ENCODE results near the gene CACNA2D3. TPM values are rescaled to one million over a fixed set of nuclear protein-coding genes. Genes with fewer than 3 reads are reported as not detected.

CACNA2D3 gene
- total and polyA plus RNA-seq, 12 donors = 0.26 to 13.7 (median 2.8) TPM; not detected in 1

GRCh38 chr3:54283470-54283869, 161.1 kb downstream of the CACNA2D3 start:
- intact Hi-C loops (cut with DNase I) = no loop called here
- WGBS, 4 donors = 25 to 57% (median 51%) methylated on average over 4 of the region's 4 CpGs
- TF ChIP-seq POLR2A (IDR thresholded peaks at IDR 0.05) = no peak
- TF ChIP-seq, protein P1, sequence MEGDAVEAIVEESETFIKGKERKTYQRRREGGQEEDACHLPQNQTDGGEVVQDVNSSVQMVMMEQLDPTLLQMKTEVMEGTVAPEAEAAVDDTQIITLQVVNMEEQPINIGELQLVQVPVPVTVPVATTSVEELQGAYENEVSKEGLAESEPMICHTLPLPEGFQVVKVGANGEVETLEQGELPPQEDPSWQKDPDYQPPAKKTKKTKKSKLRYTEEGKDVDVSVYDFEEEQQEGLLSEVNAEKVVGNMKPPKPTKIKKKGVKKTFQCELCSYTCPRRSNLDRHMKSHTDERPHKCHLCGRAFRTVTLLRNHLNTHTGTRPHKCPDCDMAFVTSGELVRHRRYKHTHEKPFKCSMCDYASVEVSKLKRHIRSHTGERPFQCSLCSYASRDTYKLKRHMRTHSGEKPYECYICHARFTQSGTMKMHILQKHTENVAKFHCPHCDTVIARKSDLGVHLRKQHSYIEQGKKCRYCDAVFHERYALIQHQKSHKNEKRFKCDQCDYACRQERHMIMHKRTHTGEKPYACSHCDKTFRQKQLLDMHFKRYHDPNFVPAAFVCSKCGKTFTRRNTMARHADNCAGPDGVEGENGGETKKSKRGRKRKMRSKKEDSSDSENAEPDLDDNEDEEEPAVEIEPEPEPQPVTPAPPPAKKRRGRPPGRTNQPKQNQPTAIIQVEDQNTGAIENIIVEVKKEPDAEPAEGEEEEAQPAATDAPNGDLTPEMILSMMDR (IDR thresholded peaks at IDR 0.05) = no peak
- peaks cover 7% of the 10 kb centered on the region for H3K27me3 ChIP-seq
- H3K36me3 ChIP-seq (replicated peaks in 1 of 2) = no peaks in the 10 kb centered on the region
- no peaks in the 10 kb centered on the region for H3K9me3 ChIP-seq (replicated peaks in 1 of 3)
- H3K27ac ChIP-seq = no peak overlapping the region
- H3K4me3 ChIP-seq = no peak overlapping the region
- no peak for DNase-seq
- no peaks in the 10 kb centered on the region for H3K4me1 ChIP-seq (replicated peaks in 1 of 2)

DNA sequence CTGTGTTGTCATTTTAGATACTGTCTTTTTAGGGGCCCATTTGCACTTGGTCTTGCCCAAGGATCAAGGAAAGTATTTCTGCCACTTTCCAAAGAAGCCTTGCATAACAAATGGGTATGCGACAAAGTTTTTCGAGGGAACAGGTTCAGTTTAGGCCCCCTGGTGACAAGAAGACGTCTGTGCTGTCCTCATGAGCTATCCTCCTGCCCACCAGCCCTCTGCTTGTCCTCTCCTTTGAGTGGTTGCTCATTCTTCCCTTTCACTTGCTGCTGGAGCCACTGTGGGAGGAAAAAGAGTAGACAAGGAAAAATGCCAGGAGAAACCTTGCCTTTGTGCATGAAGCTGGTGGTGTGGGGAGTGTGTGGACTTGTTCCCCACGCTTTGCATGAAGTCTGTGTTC, 171.9 kb downstream of the CACNA2D3 start:
- no peak for DNase-seq
- H3K27me3 ChIP-seq = no peaks in the 10 kb centered on the region
- no peak overlapping the region for H3K4me3 ChIP-seq
- no peaks in the 10 kb centered on the region for H3K4me1 ChIP-seq (replicated peaks in 1 of 2)
- H3K36me3 ChIP-seq (replicated peaks in 1 of 2) = no peaks in the 10 kb centered on the region
- TF ChIP-seq, protein P1 (IDR thresholded peaks at IDR 0.05) = no peak
- no peak for TF ChIP-seq POLR2A (IDR thresholded peaks at IDR 0.05)
- WGBS, 4 donors = 47 to 62% (median 55%) methylated on average over 4 of the region's 4 CpGs
- no peaks in the 10 kb centered on the region for H3K9me3 ChIP-seq (replicated peaks in 1 of 3)
- intact Hi-C loops (cut with DNase I) = no loop called here
- no peak overlapping the region for H3K27ac ChIP-seq

DNA sequence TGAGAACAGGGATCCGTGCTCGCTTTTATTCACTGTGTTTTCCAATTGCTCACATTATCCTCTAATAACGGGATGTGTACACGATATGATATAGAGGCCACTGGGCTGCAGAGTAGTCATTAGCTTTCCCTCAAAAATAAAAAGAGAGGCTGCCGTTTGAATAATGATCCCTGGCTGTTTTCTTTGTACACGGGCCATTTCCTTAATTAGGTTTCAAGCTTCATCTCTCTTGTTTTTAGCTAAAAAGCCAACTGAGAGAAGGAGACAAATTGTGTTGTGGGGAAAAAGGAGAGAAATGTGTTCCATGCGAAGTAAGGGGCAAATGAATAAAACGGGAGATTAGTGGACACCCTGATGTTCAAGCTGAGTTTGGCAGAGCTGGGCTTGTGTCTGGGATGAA, 174.2 kb downstream of the CACNA2D3 start:
- H3K27me3 ChIP-seq = no peaks in the 10 kb centered on the region
- H3K27ac ChIP-seq = no peak overlapping the region
- DNase-seq = no peak
- no peaks in the 10 kb centered on the region for H3K4me1 ChIP-seq (replicated peaks in 1 of 2)
- TF ChIP-seq, protein P1 (IDR thresholded peaks at IDR 0.05) = no peak
- TF ChIP-seq POLR2A (IDR thresholded peaks at IDR 0.05) = no peak
- no peaks in the 10 kb centered on the region for H3K36me3 ChIP-seq (replicated peaks in 1 of 2)
- no peak overlapping the region for H3K4me3 ChIP-seq
- 42 to 54% (median 50%) methylated on average over 8 of the region's 8 CpGs for whole genome bisulfite sequencing, 4 donors
- intact Hi-C loops (cut with DNase I) = no loop called here
- no peaks in the 10 kb centered on the region for H3K9me3 ChIP-seq (replicated peaks in 1 of 3)

DNA sequence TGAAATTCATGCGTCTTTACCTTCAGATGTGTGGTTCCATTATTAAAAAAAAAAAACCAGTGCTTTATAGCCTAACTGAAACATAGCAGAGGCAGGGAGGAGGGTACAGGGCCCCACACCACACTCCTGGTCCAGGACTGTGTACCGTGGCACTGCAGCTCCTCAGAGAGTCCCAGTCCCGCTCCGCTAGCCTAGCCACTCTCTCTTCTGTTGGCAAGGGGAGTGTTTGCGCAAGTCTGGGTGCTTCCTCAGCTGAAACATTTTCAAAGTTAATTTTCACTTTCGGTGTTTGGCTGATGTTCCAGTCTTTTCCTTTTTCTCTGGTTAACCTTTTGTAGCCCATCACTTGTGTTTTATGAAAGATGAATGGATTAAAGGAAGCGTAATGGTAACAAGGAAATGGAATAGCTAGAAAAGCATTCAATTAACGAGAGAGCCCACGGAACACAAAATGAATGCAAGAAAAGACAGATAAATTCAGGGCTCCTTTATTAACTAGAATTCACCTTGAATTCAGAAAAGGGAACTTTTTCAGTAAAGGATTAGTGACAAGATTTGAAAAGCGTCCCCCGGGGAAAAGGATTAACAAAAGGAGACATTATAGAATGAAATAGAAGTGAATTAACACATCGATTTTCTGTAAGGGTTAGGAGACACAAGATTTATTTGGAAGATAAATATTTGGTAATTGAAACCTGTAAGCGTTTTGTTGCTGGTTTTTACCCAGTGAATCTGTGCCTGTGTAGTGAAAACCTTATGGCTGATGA, 177.0 kb downstream of the CACNA2D3 start:
- DNase-seq = no peak
- no peaks in the 10 kb centered on the region for H3K4me1 ChIP-seq (replicated peaks in 1 of 2)
- no peak overlapping the region for H3K4me3 ChIP-seq
- intact Hi-C loops (cut with DNase I) = no loop called here
- no peaks in the 10 kb centered on the region for H3K9me3 ChIP-seq (replicated peaks in 1 of 3)
- no peaks in the 10 kb centered on the region for H3K36me3 ChIP-seq (replicated peaks in 1 of 2)
- H3K27me3 ChIP-seq = no peaks in the 10 kb centered on the region
- TF ChIP-seq, protein P1 (IDR thresholded peaks at IDR 0.05) = no peak
- TF ChIP-seq POLR2A (IDR thresholded peaks at IDR 0.05) = no peak
- no peak overlapping the region for H3K27ac ChIP-seq
- 67 to 78% (median 74%) methylated on average over 13 of the region's 13 CpGs for WGBS, 4 donors
